ENCODE measurements around the gene KRT2.

- TF ChIP-seq POLR2AphosphoS5 (IDR thresholded peaks at IDR 0.05; ENCODE audit: low read depth, low read length) (no peak), REST (IDR thresholded peaks at IDR 0.05; ENCODE audit: insufficient read depth in 1 of 2, low read depth in 2 of 2, low read length in 2 of 2) (no peak), TAF1 (IDR thresholded peaks at IDR 0.05; ENCODE audit: borderline replicate concordance, insufficient read depth, low read length) (no peak)
Observed at GRCh38 chr12:52696588-52696987, 44.6 kb upstream of the KRT2 start.
